ENCODE data around the gene EYA2.

EYA2 gene

GRCh38 chr20:47223896-47224295 lies 329.3 kb downstream of the EYA2 start:
- POLR2A ChIA-PET = no interaction called here
- CTCF ChIA-PET = no interaction called here
- DNase-seq (ENCODE audit: extremely low spot score) = no peak
- TF ChIP-seq FOXM1 (IDR thresholded peaks at IDR 0.05; ENCODE audit: borderline replicate concordance) (no peak), HDGF (IDR thresholded peaks at IDR 0.05; ENCODE audit: borderline replicate concordance) (no peak), ZNF384 (IDR thresholded peaks at IDR 0.05) (no peak), FOXA1 (IDR thresholded peaks at IDR 0.05) (no peak), BHLHE40 (IDR thresholded peaks at IDR 0.05; ENCODE audit: borderline replicate concordance) (no peak), LEF1 (IDR thresholded peaks at IDR 0.05; ENCODE audit: borderline replicate concordance) (no peak)

GRCh38 chr20:47224300-47224791 lies 329.7 kb downstream of the EYA2 start:
- ChIA-PET CTCF (no interaction called here), POLR2A (no interaction called here)
- DNase-seq (ENCODE audit: extremely low spot score) = no peak
- TF ChIP-seq ZNF384 (IDR thresholded peaks at IDR 0.05) = no peak
- no peak for TF ChIP-seq FOXK2 (IDR thresholded peaks at IDR 0.05)
- TF ChIP-seq ARNT (IDR thresholded peaks at IDR 0.05) = no peak
- no peak for TF ChIP-seq BHLHE40 (IDR thresholded peaks at IDR 0.05; ENCODE audit: borderline replicate concordance)
- no peak for TF ChIP-seq HDGF (IDR thresholded peaks at IDR 0.05; ENCODE audit: borderline replicate concordance)
- TF ChIP-seq TARDBP (IDR thresholded peaks at IDR 0.05) = no peak
- no peak for TF ChIP-seq FOXM1 (IDR thresholded peaks at IDR 0.05; ENCODE audit: borderline replicate concordance)
- no peak for TF ChIP-seq NFRKB (IDR thresholded peaks at IDR 0.05)
- TF ChIP-seq PKNOX1 (IDR thresholded peaks at IDR 0.05) = no peak
- TF ChIP-seq SP1 (IDR thresholded peaks at IDR 0.05) = no peak
- no peak for TF ChIP-seq LEF1 (IDR thresholded peaks at IDR 0.05; ENCODE audit: borderline replicate concordance)

- no peak for DNase-seq (ENCODE audit: extremely low spot score)
- ChIA-PET CTCF (no interaction called here), POLR2A (no interaction called here)
- TF ChIP-seq PKNOX1 (IDR thresholded peaks at IDR 0.05) = no peak
- no peak for TF ChIP-seq CTBP1 (IDR thresholded peaks at IDR 0.05; ENCODE audit: borderline replicate concordance)
- no peak for TF ChIP-seq TARDBP (IDR thresholded peaks at IDR 0.05)
- TF ChIP-seq LEF1 (IDR thresholded peaks at IDR 0.05; ENCODE audit: borderline replicate concordance) = no peak
- no peak for TF ChIP-seq BHLHE40 (IDR thresholded peaks at IDR 0.05; ENCODE audit: borderline replicate concordance)
- no peak for TF ChIP-seq FOXA1 (IDR thresholded peaks at IDR 0.05)
- no peak for TF ChIP-seq SUZ12 (IDR thresholded peaks at IDR 0.05)
Observed at GRCh38 chr20:47224857-47225256, 330.2 kb downstream of the EYA2 start.

- TF ChIP-seq HDGF (IDR thresholded peaks at IDR 0.05; ENCODE audit: borderline replicate concordance) (no peak), FOXK2 (IDR thresholded peaks at IDR 0.05) (no peak), SUZ12 (IDR thresholded peaks at IDR 0.05) (no peak), ARNT (IDR thresholded peaks at IDR 0.05) (no peak), BHLHE40 (IDR thresholded peaks at IDR 0.05; ENCODE audit: borderline replicate concordance) (no peak), ELF4 (IDR thresholded peaks at IDR 0.05) (no peak), TARDBP (IDR thresholded peaks at IDR 0.05) (no peak), LEF1 (IDR thresholded peaks at IDR 0.05; ENCODE audit: borderline replicate concordance) (no peak), ZNF384 (IDR thresholded peaks at IDR 0.05) (no peak), CTBP1 (IDR thresholded peaks at IDR 0.05; ENCODE audit: borderline replicate concordance) (no peak), FOXA1 (IDR thresholded peaks at IDR 0.05) (no peak), FOXM1 (IDR thresholded peaks at IDR 0.05; ENCODE audit: borderline replicate concordance) (no peak), L3MBTL2 (conservative IDR thresholded peaks at IDR 0.05) (no peak)
- no peak for DNase-seq (ENCODE audit: extremely low spot score)
- ChIA-PET CTCF (no interaction called here), POLR2A (no interaction called here)
Observed at GRCh38 chr20:47225458-47225857, 330.8 kb downstream of the EYA2 start.

GRCh38 chr20:47227119-47227518 lies 332.5 kb downstream of the EYA2 start:
- ChIA-PET POLR2A (no interaction called here), CTCF (interaction anchor here (0.7 kb wide), 1 partner anchor 73 kb away, joined by 3 read pairs; no protein-coding TSS in a partner anchor)
- DNase-seq (ENCODE audit: extremely low spot score) = no peak
- TF ChIP-seq SP1 (IDR thresholded peaks at IDR 0.05) = no peak
- TF ChIP-seq FOXM1 (IDR thresholded peaks at IDR 0.05; ENCODE audit: borderline replicate concordance) = no peak
- TF ChIP-seq ZNF384 (IDR thresholded peaks at IDR 0.05) = no peak
- no peak for TF ChIP-seq CTBP1 (IDR thresholded peaks at IDR 0.05; ENCODE audit: borderline replicate concordance)
- TF ChIP-seq L3MBTL2 (conservative IDR thresholded peaks at IDR 0.05) = no peak
- TF ChIP-seq BHLHE40 (IDR thresholded peaks at IDR 0.05; ENCODE audit: borderline replicate concordance) = no peak
- TF ChIP-seq NFRKB (IDR thresholded peaks at IDR 0.05) = no peak
- no peak for TF ChIP-seq LEF1 (IDR thresholded peaks at IDR 0.05; ENCODE audit: borderline replicate concordance)

- DNase-seq (ENCODE audit: extremely low spot score) = no peak
- no peak for TF ChIP-seq LEF1 (IDR thresholded peaks at IDR 0.05; ENCODE audit: borderline replicate concordance)
- no peak for TF ChIP-seq ARNT (IDR thresholded peaks at IDR 0.05)
- TF ChIP-seq NFRKB (IDR thresholded peaks at IDR 0.05) = no peak
- no peak for TF ChIP-seq ZNF384 (IDR thresholded peaks at IDR 0.05)
- TF ChIP-seq ELF4 (IDR thresholded peaks at IDR 0.05) = no peak
- no peak for TF ChIP-seq L3MBTL2 (conservative IDR thresholded peaks at IDR 0.05)
- TF ChIP-seq CTBP1 (IDR thresholded peaks at IDR 0.05; ENCODE audit: borderline replicate concordance) = no peak
- TF ChIP-seq SP1 (IDR thresholded peaks at IDR 0.05) = no peak
- TF ChIP-seq PKNOX1 (IDR thresholded peaks at IDR 0.05) = no peak
- TF ChIP-seq TARDBP (IDR thresholded peaks at IDR 0.05) = no peak
- TF ChIP-seq FOXA1 (IDR thresholded peaks at IDR 0.05) = no peak
- POLR2A ChIA-PET = no interaction called here
- CTCF ChIA-PET = no interaction called here
Observed at GRCh38 chr20:47227576-47227975, 332.9 kb downstream of the EYA2 start.

Data from HEK293T (cell line).